Karpas-422 (cell line): ENCODE data around the gene ZDHHC6. TPM values are rescaled to one million over a fixed set of nuclear protein-coding genes. Genes with fewer than 3 reads are reported as not detected.
"Not testable (repeated sequence)": the region's sequence is repeated elsewhere in the genome, so short reads cannot be mapped to it uniquely, and the experiment has no call there.

ENCODE experiments used
- DNase-seq: peaks from one replicate; pipeline ENCODE4 v3.0.0-alpha.2; 2015
- H2AFZ ChIP-seq: fragments of 200-600 bp; sonication (generic); 2 replicates; pipeline ENCODE4 v1.6.1; 2014; ENCODE audit warnings: antibody characterized with exemption, low read length, mixed read lengths
- H3K27ac ChIP-seq: fragments of 200-600 bp; sonication (generic); 2 replicates; pipeline ENCODE4 v1.5.1; 2014; ENCODE audit warnings: mild to moderate bottlenecking, low read length, moderate library complexity
- H3K27me3 ChIP-seq: fragments of 200-600 bp; sonication (generic); 2 replicates; pipeline ENCODE4 v1.6.1; 2014; ENCODE audit warnings: low read length, mixed read lengths
- H3K36me3 ChIP-seq: fragments of 200-600 bp; sonication (generic); 2 replicates; pipeline ENCODE4 v1.6.1; 2014; ENCODE audit warnings: low read length, mixed read lengths; ENCODE audit not compliant: insufficient read depth
- H3K4me1 ChIP-seq: fragments of 200-600 bp; sonication (generic); 2 replicates; pipeline ENCODE4 v1.6.1; 2014; ENCODE audit warnings: mild to moderate bottlenecking, low read length, mixed read lengths
- H3K4me2 ChIP-seq: fragments of 200-600 bp; sonication (generic); 2 replicates; pipeline ENCODE4 v1.6.1; 2014; ENCODE audit warnings: low read length, low read depth, mild to moderate bottlenecking; ENCODE audit not compliant: poor library complexity, severe bottlenecking
- H3K4me3 ChIP-seq: fragments of 200-600 bp; sonication (generic); 2 replicates; pipeline ENCODE4 v1.5.1; 2014; ENCODE audit warnings: mild to moderate bottlenecking, antibody characterized with exemption, low read length, mixed read lengths
- H3K79me2 ChIP-seq: fragments of 200-600 bp; sonication (generic); 2 replicates; pipeline ENCODE4 v1.6.1; 2014; ENCODE audit warnings: mild to moderate bottlenecking, low read length, mixed read lengths
- H3K9ac ChIP-seq: fragments of 200-600 bp; sonication (generic); 2 replicates; pipeline ENCODE4 v1.6.0; 2014; ENCODE audit warnings: low read length
- H3K9me2 ChIP-seq: fragments of 200-600 bp; sonication (generic), shearing (Covaris generic); replicated peaks from 2 replicates; pipeline ENCODE4 v1.6.0; 2014; ENCODE audit warnings: mild to moderate bottlenecking, low read length, moderate library complexity; ENCODE audit not compliant: insufficient read depth
- H3K9me3 ChIP-seq: fragments of 300-700, 200-600 bp; sonication (generic); 2 replicates; pipeline ENCODE4 v1.6.1; 2014; ENCODE audit warnings: low read length, mixed read lengths
- H4K20me1 ChIP-seq: fragments of 200-600 bp; sonication (generic); 2 replicates; pipeline ENCODE4 v1.6.1; 2014; ENCODE audit warnings: mild to moderate bottlenecking, antibody characterized with exemption, low read length, low read depth; ENCODE audit not compliant: insufficient read depth
- total RNA-seq: library from RNA; depleted of rRNA; stranded (reverse); fragments of >200 nt; shearing (Covaris generic); gene quantifications from 2 replicates; pipeline ENCODE4 v1.2.3, GENCODE V29; 2014; ENCODE audit warnings: low replicate concordance

The ZDHHC6 gene
- total RNA-seq, 1 experiment from 2014 or later: 33.9 TPM

GRCh38 chr10:112471878-112472487 lies 25.3 kb upstream of the ZDHHC6 start:
- Histone ChIP-seq H3K9ac (peak overlapping the region; percentile 29), H4K20me1 (no peaks in the 10 kb centered on the region), H3K79me2 (peaks cover 29% of the 10 kb centered on the region), H3K27ac (no peak overlapping the region), H3K4me2 (peak overlapping the region; percentile 34), H3K9me3 (no peaks in the 10 kb centered on the region), H3K36me3 (no peaks in the 10 kb centered on the region), H3K9me2 (no peaks in the 10 kb centered on the region), H3K4me3 (no peak overlapping the region), H3K27me3 (no peaks in the 10 kb centered on the region), H2AFZ (0 out of 2 replicates have a peak overlapping the region, but pooled peaks have one; percentile 2), H3K4me1 (peaks cover 18% of the 10 kb centered on the region)
- peak; percentile 84 for DNase-seq

GRCh38 chr10:112467541-112468075 lies 20.9 kb upstream of the ZDHHC6 start:
- H3K9ac ChIP-seq: no peak overlapping the region
- no peaks in the 10 kb centered on the region for H3K27me3 ChIP-seq
- H3K4me1 ChIP-seq: peaks cover 5% of the 10 kb centered on the region
- peaks cover 10% of the 10 kb centered on the region for H3K9me3 ChIP-seq
- H3K79me2 ChIP-seq: peaks cover 15% of the 10 kb centered on the region
- no peak overlapping the region for H3K4me3 ChIP-seq
- H3K27ac ChIP-seq: no peak overlapping the region
- H3K36me3 ChIP-seq: peaks cover 23% of the 10 kb centered on the region
- no peak overlapping the region for H3K4me2 ChIP-seq
- H4K20me1 ChIP-seq: no peaks in the 10 kb centered on the region
- DNase-seq: no peak
- no peak overlapping the region for H2AFZ ChIP-seq
- H3K9me2 ChIP-seq: no peaks in the 10 kb centered on the region

GRCh38 chr10:112466802-112467201 lies 20.1 kb upstream of the ZDHHC6 start:
- H3K36me3 ChIP-seq: peaks cover 23% of the 10 kb centered on the region
- no peak overlapping the region for H3K27ac ChIP-seq
- no peak overlapping the region for H2AFZ ChIP-seq
- H3K9me3 ChIP-seq: peaks cover 10% of the 10 kb centered on the region
- no peaks in the 10 kb centered on the region for H3K9me2 ChIP-seq
- H3K27me3 ChIP-seq: no peaks in the 10 kb centered on the region
- no peak overlapping the region for H3K4me3 ChIP-seq
- H4K20me1 ChIP-seq: no peaks in the 10 kb centered on the region
- DNase-seq: no peak
- H3K9ac ChIP-seq: no peak overlapping the region
- no peaks in the 10 kb centered on the region for H3K4me1 ChIP-seq
- peaks cover 15% of the 10 kb centered on the region for H3K79me2 ChIP-seq
- no peak overlapping the region for H3K4me2 ChIP-seq

- Histone ChIP-seq H3K9me3 (peaks cover 10% of the 10 kb centered on the region), H3K9me2 (no peaks in the 10 kb centered on the region), H3K9ac (no peak overlapping the region), H3K4me2 (no peak overlapping the region), H3K4me1 (no peaks in the 10 kb centered on the region), H3K79me2 (peaks cover 24% of the 10 kb centered on the region), H3K27me3 (no peaks in the 10 kb centered on the region), H3K27ac (no peak overlapping the region), H3K4me3 (no peak overlapping the region), H3K36me3 (peaks cover 23% of the 10 kb centered on the region), H4K20me1 (no peaks in the 10 kb centered on the region), H2AFZ (no peak overlapping the region)
- no peak for DNase-seq
Observed at GRCh38 chr10:112465299-112465883, 18.7 kb upstream of the ZDHHC6 start.

GRCh38 chr10:112464074-112464473 lies 17.4 kb upstream of the ZDHHC6 start:
- not testable (repeated sequence) for H3K27me3 ChIP-seq, H3K4me2 ChIP-seq, H3K27ac ChIP-seq, H3K9me3 ChIP-seq, H2AFZ ChIP-seq, H3K4me1 ChIP-seq, H3K9ac ChIP-seq, H4K20me1 ChIP-seq, H3K4me3 ChIP-seq, H3K9me2 ChIP-seq, DNase-seq
- Histone ChIP-seq H3K79me2 (peaks cover 36% of the 10 kb centered on the region), H3K36me3 (peaks cover 23% of the 10 kb centered on the region)

GRCh38 chr10:112461029-112461887 lies 14.5 kb upstream of the ZDHHC6 start:
- no peaks in the 10 kb centered on the region for H3K27me3 ChIP-seq
- no peak overlapping the region for H2AFZ ChIP-seq
- peaks cover 51% of the 10 kb centered on the region for H3K79me2 ChIP-seq
- no peaks in the 10 kb centered on the region for H3K4me1 ChIP-seq
- peaks cover 10% of the 10 kb centered on the region for H3K9me3 ChIP-seq
- H3K27ac ChIP-seq: no peak overlapping the region
- no peak for DNase-seq
- H4K20me1 ChIP-seq: no peaks in the 10 kb centered on the region
- no peak overlapping the region for H3K4me3 ChIP-seq
- peaks cover 23% of the 10 kb centered on the region for H3K36me3 ChIP-seq
- no peak overlapping the region for H3K9ac ChIP-seq
- no peak overlapping the region for H3K4me2 ChIP-seq
- no peaks in the 10 kb centered on the region for H3K9me2 ChIP-seq

GRCh38 chr10:112460366-112460765 lies 13.7 kb upstream of the ZDHHC6 start:
- no peak overlapping the region for H3K9ac ChIP-seq
- no peak overlapping the region for H3K27ac ChIP-seq
- no peak overlapping the region for H3K4me3 ChIP-seq
- H3K4me2 ChIP-seq: no peak overlapping the region
- H2AFZ ChIP-seq: no peak overlapping the region
- H3K9me3 ChIP-seq: peaks cover 9% of the 10 kb centered on the region
- no peaks in the 10 kb centered on the region for H4K20me1 ChIP-seq
- no peaks in the 10 kb centered on the region for H3K9me2 ChIP-seq
- H3K79me2 ChIP-seq: peaks cover 57% of the 10 kb centered on the region
- DNase-seq: no peak
- H3K36me3 ChIP-seq: peaks cover 15% of the 10 kb centered on the region
- H3K4me1 ChIP-seq: no peaks in the 10 kb centered on the region
- H3K27me3 ChIP-seq: no peaks in the 10 kb centered on the region

GRCh38 chr10:112456533-112456932 lies 9.8 kb upstream of the ZDHHC6 start:
- H3K4me3 ChIP-seq: no peak overlapping the region
- H3K9me2 ChIP-seq: no peaks in the 10 kb centered on the region
- H3K36me3 ChIP-seq: no peaks in the 10 kb centered on the region
- no peak overlapping the region for H2AFZ ChIP-seq
- H4K20me1 ChIP-seq: no peaks in the 10 kb centered on the region
- H3K27ac ChIP-seq: no peak overlapping the region
- no peak overlapping the region for H3K9ac ChIP-seq
- H3K4me2 ChIP-seq: no peak overlapping the region
- H3K9me3 ChIP-seq: no peaks in the 10 kb centered on the region
- peak; percentile 62 for DNase-seq
- peaks cover 81% of the 10 kb centered on the region for H3K79me2 ChIP-seq
- no peaks in the 10 kb centered on the region for H3K27me3 ChIP-seq
- peaks cover 17% of the 10 kb centered on the region for H3K4me1 ChIP-seq
